NCI-H748 (cell line): Measurements from ENCODE around the gene KCNJ1.

Experiments
- DNase-seq: peaks from one replicate; lab custom pipeline; 2025; ENCODE audit not compliant: unreplicated experiment; lab: John Stamatoyannopoulos, UW

KCNJ1 gene

DNA sequence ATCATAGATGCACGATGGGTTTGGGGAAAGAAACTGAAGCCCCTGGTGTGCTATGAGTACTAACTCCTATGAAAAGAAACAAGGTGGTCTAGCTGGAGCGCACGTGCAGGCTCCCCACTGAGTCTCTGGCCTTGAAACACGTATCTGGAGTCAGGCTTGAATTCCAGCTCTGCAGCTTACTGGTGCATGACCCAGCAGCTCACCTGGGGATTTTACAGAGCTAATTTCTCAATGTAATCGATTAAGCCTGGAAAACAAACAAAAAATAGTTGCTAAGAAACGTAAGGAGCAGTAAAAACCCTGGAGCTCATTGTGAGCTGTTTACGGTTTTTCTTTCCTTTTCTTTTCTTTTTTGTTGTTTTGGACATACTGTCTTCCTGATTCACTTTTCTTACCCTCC is 12.3 kb downstream of the KCNJ1 start:
- no peak for DNase-seq

DNA sequence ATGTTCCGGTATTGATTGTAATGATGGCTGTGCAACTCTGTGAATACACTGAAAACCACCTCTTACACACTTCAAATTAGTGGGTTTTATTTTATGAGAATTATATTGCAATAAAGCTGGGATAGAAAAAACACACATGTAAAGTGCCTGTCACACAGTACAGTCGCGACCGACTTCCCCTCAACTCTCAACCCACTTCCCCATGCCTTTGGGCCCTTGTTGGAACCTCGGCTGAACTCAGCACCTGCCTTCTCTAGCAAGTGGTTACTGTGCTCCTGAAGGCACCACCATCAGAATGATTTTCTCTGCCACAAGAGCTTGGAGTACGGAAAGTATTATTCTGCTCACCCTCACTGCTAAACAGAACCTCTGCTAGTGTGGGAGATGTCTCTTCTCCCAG is 13.5 kb downstream of the KCNJ1 start:
- DNase-seq, result no peak

DNA sequence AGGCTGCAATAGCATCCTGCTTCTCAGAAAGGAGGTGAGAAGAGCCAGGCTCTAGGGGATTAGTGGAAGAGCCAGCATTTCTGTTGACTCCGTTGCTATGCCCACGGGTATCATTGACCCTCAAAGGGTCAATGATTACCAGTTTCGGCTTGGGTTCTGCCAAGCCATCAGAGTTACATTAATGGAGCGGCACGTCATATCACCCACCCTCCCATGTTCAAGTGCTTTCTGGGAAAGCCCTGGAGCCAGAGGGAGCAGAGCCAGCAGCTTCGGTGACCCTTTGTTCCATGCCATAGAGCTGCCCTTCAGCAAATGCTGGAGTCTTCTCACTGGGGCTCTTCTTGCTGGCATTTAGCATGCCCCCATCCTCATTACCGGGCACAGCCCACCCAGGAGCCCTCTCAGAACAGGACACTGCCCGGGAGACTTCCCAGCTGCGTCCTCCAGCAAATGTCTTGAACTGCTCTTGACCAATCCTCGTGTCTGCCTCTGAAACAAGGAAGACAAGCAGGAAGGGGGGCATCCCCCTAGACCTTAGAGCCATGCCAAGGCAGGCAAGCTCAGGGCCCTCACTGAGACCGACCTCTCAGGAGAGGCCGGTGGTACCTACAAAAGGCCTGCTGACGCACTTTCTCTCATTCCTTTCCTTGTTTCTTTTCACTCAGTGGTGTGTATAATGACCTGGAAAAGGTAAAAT is 14.6 kb downstream of the KCNJ1 start:
- DNase-seq, result peak; percentile 26

DNA sequence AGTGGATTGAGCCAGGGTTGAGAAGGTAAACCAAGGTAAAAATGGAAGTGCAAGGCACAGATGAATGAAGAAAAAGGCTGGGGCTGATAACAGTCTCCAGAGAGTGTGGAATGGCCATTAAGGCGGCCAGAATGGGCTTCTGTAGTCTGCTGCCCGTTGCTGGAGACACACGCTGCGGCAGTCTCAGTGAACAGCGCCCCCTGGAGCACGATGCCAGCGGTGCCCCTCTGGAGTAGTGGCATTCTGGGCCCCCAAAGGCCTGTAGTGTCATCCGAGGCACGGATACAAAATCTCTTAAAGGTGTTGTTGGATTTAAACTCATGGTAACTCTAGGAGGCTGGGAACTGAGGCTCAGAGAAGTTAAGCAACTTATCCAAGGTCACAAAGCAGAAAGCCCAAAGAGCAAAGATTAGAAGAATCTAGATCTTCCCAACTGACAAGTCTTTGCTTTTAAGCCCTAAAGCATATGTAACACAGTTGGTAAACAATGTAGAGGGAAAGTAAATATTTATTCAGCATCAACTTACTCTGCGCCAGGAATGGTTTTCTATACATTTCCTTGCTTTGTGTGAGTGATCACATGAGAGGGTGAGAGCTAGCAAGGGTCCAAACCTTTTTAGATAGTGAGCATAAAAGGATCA is 18.2 kb downstream of the KCNJ1 start:
- peak; percentile 55 for DNase-seq

DNA sequence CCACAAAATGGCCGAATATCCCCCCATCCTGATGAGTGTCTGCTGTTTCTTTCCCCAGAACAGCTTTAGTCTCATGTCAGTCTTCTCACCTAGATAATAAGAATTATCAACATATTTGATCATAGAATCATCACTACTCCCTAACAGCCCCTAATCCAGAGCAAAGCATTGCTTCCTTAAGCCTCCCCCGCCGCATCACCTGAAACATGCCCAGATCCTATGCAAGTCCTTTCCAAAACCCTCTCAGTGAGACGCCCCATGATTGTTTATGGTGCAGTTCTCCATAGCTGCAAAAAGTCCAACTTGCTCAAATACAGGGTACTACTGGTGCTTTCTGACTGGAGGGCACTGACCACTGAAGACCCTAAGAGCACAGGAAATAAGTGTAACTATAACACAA is 20.1 kb downstream of the KCNJ1 start:
- no peak for DNase-seq

DNA sequence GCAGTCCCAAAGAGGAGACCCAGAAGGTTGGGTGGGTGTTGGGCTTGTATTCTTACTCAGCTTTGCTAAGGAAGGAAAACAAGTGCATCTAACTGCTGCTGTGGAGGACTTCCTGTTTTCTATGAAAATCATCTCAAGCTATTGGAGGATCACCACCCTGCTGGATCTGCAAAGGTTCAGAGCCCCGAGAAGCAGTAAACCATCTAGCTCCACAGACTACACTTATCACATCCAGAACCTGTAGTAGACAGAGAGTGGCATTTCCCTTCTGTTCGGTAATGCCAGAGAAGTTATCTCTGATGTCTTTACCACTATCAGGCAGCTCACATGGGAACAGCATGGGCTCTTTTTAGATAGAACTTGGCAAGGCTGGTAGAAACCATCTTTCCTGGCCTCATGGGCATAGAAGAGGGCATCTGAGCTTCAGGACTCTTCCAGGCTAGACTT is 21.7 kb downstream of the KCNJ1 start:
- no peak for DNase-seq

DNA sequence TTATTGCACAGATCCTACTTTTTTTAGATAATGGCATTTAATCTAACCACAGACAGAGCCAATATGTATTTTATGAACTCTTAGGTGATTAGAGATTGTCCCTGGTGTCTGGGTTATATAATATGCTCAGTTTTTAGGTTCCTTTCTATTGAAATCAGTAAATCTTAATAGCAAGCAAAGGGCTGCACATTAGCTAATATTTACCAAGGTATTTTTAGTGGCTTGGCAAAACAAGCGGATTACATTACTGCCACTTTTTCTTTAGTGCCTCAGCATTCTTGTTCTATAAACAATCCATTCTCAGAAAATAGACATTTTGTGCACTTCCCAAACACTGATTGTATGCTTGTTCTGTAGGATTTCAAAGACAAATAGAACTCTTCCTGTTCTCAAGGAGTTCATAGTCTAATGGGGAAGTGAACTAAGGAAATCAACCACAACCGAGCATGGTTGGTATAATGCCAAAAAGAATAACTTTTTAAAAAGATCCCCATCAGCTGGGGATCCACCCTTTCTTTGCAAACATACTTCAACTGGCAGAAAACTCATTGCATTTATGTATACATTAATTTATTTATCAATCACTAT is 23.8 kb downstream of the KCNJ1 start:
- DNase-seq, result no peak

DNA sequence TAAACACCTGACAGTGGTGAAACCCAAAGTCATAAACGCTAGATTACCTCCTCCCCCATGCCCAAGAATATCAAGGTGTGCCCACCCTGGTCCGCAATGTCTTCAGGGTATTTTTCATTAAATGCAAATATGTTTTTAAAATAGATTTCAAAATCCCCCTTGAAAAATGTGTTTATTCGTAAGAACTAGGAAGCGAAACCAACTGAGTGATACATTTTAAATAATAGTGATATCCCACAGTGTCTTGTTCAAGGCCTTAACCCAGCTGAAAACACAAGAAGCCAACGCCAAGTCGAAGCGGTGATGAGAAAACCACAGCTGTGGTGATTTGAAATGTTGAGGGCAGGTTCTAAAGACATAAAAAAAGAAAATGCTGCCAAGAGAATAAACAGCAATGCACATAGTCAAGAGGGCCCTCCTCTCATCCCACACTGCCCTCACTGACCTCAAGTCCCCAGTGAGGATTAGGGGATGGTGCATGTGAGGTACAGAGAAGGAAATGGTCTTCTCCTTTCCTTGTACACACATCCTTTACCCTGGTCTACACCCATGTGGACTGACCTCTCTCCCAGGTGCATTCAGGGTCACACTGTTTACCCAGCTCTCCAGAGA is 25.5 kb downstream of the KCNJ1 start:
- DNase-seq, result no peak

DNA sequence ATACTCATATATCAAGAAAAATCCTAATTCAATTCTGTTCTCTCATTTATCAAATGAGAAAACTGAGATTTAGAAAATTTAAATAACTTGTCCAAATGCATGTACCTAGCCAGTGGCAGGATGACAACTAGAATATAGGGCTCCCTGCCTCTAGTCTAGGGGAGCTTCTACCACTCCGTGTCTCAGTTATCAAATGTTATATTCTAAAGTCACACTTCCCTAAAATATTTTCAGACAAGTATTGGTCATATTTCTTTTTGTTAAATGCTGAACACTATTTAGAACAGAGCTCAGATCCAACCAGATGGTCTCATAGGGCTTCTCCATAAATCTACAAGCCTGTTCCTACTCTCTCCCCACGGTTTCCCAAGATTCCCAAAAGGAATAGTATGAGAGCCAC is 26.3 kb downstream of the KCNJ1 start:
- no peak for DNase-seq

DNA sequence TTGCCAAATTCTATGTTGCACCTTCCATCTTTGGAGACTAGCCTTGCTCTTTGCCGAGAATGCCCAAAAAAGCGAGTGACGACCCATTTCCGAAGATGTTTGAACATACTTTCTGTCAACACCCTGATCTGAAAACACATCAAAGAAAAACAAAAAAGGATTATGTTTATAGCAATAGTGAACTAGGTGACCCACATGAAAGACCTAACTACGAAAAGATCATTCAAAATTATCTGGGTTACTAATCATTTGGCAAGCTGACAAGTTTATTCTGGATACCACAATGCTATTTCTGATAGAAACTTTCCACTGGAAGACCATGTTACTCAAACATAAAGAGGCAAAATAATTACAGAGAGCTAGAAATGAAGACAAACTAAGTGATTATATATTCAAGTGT is 27.0 kb downstream of the KCNJ1 start:
- DNase-seq, result no peak

DNA sequence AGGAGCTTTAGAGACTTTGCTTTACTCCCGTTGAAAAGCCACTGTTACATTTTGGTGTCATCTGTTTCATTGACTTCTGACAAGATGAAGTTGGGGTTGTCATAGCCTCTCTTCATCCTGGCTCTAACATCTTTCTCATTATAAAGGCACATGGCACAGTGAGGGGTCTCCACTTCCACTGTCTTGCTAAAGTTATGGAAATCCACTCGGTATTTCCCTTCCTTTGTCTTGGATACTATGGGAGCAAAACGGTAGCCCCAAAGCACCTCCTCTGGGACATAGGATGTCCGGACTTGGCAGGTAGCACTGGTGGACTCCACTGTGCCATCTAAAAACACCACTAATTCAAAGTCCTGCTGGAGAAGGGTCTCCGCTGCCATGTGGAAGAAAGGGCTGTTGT is 28.0 kb downstream of the KCNJ1 start:
- DNase-seq, result no peak

DNA sequence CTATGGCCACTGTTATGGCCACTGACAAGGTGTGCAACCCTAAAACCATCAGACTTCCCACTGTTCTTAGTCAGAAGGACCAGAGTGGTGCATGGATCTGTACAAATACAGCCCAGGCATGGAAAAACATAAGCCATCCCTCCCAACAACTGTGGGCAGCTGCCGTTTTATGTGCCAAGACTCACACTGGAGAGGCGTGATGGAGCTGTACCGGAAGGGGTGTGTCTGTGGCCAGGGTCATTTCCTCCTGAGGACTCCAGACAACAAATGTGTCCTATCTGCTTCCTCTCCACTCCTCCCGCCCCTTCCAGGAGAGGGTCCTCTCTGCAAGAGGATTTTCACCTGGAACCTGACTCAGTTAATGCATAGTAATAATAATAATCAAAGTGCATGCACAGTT is 29.5 kb downstream of the KCNJ1 start:
- DNase-seq, result no peak

DNA sequence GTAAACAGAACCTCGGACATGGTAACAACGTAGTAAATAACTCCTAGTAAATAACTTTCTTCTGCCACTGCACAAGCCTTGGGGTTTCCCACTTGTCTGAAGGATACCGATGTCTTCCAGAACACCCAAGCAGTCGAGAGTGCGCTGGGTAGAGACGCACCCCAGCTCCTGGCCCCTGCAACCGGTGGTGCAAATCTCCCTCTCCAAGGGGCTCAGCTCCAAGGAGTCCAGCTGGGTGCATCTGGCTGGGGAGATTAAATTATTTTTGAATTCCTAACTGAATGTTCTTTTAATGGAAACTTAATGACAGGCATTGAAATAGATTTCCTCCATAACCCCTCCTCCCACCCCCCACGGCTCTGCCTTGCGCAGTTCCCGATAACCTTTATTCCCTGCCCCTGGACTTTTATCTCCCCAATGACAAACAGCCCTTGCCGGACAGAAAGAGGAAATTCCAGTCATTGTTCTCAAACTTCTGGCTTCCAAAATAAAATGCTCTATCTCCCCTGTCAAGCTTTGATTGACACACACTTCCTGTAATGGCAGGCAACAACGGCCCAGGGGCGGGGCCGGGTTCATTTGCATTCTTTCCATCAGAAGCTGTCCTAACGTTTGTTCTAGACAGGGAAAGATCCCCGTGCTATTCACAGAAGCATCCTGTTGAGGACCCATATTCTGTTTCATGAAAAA is 31.2 kb downstream of the KCNJ1 start:
- no peak for DNase-seq

DNA sequence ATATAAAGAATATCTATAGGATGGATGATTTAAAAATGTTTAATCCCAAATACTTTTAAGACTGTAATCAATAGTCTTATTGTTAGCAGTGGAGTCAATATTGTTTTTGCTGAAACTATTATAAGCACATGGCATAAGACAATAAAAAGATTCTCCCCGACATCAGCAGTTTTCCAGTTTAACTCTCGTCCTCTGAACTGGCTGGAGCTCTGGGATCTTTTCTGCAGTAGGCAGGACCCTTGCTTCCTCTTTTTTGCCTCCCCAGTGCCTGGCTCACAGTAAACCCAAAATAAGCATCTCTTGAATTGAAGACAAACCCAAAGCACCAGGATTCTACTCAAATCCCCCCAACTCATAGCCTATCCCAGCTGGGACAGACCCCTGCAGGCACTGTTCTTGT is 32.9 kb downstream of the KCNJ1 start:
- DNase-seq, result no peak

DNA sequence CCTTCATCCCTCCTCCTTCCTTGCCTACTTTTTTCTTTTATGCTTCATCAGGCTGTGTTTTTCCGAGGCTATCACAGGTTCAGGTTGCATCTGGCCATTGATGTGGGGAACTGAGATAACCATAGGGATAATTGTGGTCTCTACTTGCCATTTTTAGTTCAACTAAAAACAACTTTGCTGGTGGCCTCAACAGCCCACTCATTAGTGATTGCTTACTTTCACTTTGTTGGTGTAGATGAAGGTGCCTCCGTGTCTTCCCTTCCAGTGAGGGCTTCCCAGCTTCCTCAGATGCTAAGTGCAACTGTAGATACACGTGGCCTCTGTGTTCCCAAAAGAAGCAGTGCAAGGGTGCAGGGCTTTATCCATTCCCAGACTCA is 35.0 kb downstream of the KCNJ1 start:
- DNase-seq, result no peak

DNA sequence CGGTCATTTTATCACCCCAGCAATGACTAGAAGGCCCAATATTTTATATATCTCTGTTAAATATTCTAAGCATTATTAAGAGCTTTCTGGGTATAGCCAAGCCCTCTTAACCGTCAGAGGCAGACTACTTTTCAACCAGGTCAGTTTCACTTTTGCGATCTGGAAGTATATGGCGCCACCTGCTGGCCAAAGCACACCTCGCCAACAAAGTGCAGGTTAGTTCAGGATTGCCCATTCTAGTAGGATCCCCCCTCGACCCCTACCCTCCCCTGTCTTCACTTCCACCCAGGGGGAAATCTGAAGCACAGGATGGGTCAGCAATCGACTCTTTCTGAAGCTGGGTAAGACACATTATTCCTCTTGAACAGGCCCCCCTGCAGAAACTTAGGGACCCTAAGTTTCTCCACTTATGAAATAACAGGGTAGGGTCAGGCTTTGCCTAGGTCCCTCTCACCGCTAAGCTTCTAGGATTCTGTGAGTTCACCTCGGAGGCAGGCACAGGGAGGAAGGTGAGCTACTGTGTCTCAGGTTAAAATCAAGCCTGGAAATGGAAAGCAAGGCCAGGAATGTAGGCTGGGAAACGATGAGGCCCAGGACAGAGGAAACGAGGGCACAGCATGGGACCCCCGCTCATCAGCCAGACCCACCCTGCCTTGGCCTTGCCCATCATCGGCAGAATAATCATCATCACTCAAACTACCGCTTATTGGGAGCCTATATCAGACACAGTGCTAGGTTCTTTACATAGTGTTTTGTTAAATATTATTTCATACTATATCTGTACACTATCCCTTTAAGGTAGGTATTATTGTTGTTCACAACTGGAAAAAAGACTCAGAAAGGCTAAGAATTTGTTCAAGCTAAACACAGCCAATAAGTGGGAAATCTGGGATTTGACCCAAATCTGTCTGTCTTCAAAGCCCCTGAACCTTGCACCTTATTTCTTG is 35.6 kb downstream of the KCNJ1 start:
- peak; percentile 65 for DNase-seq

DNA sequence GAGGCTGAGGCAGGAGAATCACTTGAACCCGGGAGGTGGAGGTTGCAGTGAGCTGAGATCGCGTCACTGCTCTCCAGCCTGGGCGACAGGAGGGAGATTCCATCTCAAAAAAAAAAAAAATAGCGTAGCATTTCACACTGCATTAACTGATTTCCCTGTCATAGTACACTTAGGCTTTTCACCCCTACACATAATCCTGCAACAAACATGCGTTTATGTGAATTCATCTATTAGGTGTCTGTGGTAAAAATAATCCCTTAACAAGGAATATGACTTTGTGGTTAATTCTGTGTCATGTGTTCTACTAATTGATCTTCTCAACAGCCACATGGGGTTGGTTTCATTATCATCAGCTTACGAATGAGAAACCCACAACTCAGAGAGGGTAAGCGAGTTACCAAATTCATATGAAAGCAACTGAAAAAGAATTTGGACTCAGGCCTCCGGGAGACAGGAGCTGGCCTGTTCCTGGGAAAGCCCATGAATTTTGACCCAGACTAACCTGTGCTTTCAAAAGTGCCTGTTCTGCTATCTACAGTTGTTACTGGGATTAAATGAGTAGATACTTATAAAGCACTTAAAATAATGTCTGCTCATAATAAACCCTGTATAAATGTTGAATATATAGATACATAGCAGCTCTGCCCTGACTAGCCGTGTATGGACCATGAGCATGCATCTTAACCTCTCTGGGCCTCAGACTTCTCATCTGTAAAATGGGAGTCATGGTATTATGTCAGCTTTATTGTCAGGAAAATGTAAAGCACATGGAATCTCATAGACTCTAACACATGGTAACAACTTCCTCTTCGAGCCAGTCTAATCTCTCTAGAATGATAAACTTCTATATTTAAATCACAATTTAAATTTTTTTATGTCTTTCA is 36.6 kb downstream of the KCNJ1 start:
- DNase-seq, result no peak

DNA sequence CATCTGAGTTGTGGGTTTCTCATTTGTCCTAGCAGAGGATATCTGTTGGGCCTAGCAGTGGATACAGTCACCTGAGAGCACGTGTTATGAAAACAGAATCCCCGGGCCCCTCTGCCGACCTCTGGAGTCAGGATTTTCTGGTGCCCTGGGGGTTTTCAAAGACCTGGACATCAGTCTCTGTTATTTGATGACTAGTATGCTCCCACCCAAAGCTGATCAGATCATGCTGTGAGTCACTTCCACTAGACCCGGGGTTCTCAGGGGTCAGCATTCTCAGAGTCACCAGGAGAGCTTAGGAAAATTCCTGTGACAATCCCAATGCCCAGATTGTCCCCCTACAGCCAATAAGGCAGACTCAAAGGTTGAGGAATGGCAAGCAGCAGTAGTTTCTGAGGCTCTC is 38.7 kb downstream of the KCNJ1 start:
- DNase-seq, result no peak

DNA sequence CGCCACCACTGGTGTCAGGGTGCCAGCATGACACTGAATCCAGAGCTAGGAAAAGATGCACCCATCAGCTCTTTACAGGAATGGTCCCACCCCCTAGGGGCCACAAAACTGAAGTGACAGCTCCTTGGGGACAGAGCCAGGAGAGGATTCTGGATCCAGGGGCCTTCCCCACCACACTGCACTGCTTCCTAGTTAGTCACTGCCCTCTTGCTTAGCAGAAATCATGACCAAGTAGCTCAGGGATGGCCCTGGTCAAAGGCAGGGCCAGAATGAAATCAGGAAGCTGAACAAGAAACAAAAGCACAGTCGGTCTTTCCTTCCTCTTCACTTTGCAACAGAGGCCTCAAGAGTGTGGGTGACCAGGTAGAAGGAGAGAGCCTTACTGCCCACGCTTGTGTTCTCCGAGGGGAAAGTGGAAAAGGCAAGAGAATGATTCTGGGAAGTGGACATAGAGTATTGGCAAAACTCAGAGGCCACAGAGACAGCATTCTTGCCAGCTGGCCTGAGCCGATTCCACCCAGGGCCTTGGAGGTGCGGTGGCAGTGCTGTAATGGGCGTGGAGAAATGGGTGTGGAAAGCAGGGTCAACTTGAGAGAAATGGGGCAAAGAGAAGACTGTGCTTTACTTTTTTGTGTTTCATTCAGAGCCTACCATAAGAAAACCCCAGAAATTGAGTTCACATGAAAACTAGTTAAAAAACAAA is 39.8 kb downstream of the KCNJ1 start:
- DNase-seq, result no peak
